Subcutaneous abdominal adipose tissue (tissue), 5 donors: ENCODE results near the gene ZNF839.
A peak's percentile ranks its signal among the peaks of the same experiment; 100 is the strongest.
"Not testable (repeated sequence)": the region's sequence is repeated elsewhere in the genome, so short reads cannot be mapped to it uniquely, and the experiment has no call there.

Experiments
- H3K27ac ChIP-seq: one replicate; pipeline ENCODE4 v1.7.0; 2013; ENCODE audit warnings: low read depth, mild to moderate bottlenecking, inconsistent platforms, low read length, moderate library complexity
- H3K27me3 ChIP-seq, 5 donors: one replicate each; pipeline ENCODE4 v1.7.0; 2013; ENCODE audit warnings: low read length in 5 of 5, inconsistent platforms in 1 of 5; ENCODE audit not compliant: control insufficient read depth in 5 of 5, insufficient read depth in 4 of 5
- H3K36me3 ChIP-seq, 5 donors: one replicate each; pipeline ENCODE4 v1.7.0; 2013; ENCODE audit warnings: low read length in 5 of 5; ENCODE audit not compliant: control insufficient read depth in 5 of 5, insufficient read depth in 5 of 5
- H3K4me1 ChIP-seq, 5 donors: one replicate each; pipeline ENCODE4 v1.7.0; 2013; ENCODE audit warnings: low read length in 5 of 5, mild to moderate bottlenecking in 3 of 5, moderate library complexity in 1 of 5; ENCODE audit not compliant: control insufficient read depth in 5 of 5, insufficient read depth in 5 of 5
- H3K4me3 ChIP-seq, 5 donors: one replicate each; pipeline ENCODE4 v1.7.0; 2013; ENCODE audit warnings: low read length in 5 of 5, low read depth in 1 of 5
- H3K9ac ChIP-seq, 5 donors: one replicate each; pipeline ENCODE4 v1.7.0; 2013; ENCODE audit warnings: low read length in 5 of 5, mild to moderate bottlenecking in 4 of 5, moderate library complexity in 3 of 5
- H3K9me3 ChIP-seq, 5 donors: one replicate each; pipeline ENCODE4 v1.7.0; 2013; ENCODE audit warnings: low read length in 5 of 5; ENCODE audit not compliant: control insufficient read depth in 5 of 5
- donor health status: healthy.
- donor health status: healthy.
- donor health status: healthy.
- donor health status: healthy.
- donor health status: healthy.

ZNF839 gene

GRCh38 chr14:102283631-102284129 lies 35.9 kb upstream of the ZNF839 start:
- Histone ChIP-seq H3K4me3 (no peak overlapping the region), H3K36me3 (peaks cover 3 to 16% (median 8%) of the 10 kb centered on the region in 5 donors), H3K27ac (no peak overlapping the region), H3K4me1 (peaks cover 0 to 8% (median 0%) of the 10 kb centered on the region in 5 donors), H3K27me3 (no peaks in the 10 kb centered on the region), H3K9me3 (no peaks in the 10 kb centered on the region), H3K9ac (no peak overlapping the region)

GRCh38 chr14:102285106-102285505 lies 34.4 kb upstream of the ZNF839 start:
- H3K9me3 ChIP-seq = no peaks in the 10 kb centered on the region
- no peak overlapping the region for H3K9ac ChIP-seq
- H3K4me3 ChIP-seq = no peak overlapping the region
- H3K4me1 ChIP-seq = peaks cover 0 to 8% (median 0%) of the 10 kb centered on the region in 5 donors
- peaks cover under 1 to 9% (median 6%) of the 10 kb centered on the region in 5 donors for H3K36me3 ChIP-seq
- no peak overlapping the region for H3K27ac ChIP-seq
- H3K27me3 ChIP-seq = no peaks in the 10 kb centered on the region

GRCh38 chr14:102288139-102288538 lies 31.4 kb upstream of the ZNF839 start:
- H3K4me1 ChIP-seq = peaks cover 0 to 8% (median 0%) of the 10 kb centered on the region in 5 donors
- no peak overlapping the region for H3K4me3 ChIP-seq
- H3K9me3 ChIP-seq = no peaks in the 10 kb centered on the region
- no peak overlapping the region for H3K27ac ChIP-seq
- H3K9ac ChIP-seq = no peak overlapping the region
- H3K27me3 ChIP-seq = no peaks in the 10 kb centered on the region
- H3K36me3 ChIP-seq = peaks cover 0 to 3% (median 0%) of the 10 kb centered on the region in 5 donors

GRCh38 chr14:102292441-102292840 lies 27.1 kb upstream of the ZNF839 start:
- Histone ChIP-seq H3K9ac (no peak overlapping the region), H3K4me3 (no peak overlapping the region), H3K4me1 (peaks cover 0 to 5% (median 2%) of the 10 kb centered on the region in 5 donors), H3K9me3 (no peaks in the 10 kb centered on the region), H3K36me3 (peaks cover 0 to 3% (median 0%) of the 10 kb centered on the region in 5 donors), H3K27ac (no peak overlapping the region), H3K27me3 (no peaks in the 10 kb centered on the region)

- Histone ChIP-seq H3K9ac (no peak overlapping the region), H3K4me3 (no peak overlapping the region), H3K27me3 (no peaks in the 10 kb centered on the region), H3K4me1 (peaks cover 0 to 5% (median 2%) of the 10 kb centered on the region in 5 donors), H3K27ac (peak overlapping the region; percentile 52), H3K36me3 (no peaks in the 10 kb centered on the region), H3K9me3 (no peaks in the 10 kb centered on the region)
Measured at GRCh38 chr14:102293781-102294180, 25.8 kb upstream of the ZNF839 start.

- Histone ChIP-seq H3K9ac (peak overlapping the region in 1 of 5 donors; percentile 15), H3K4me3 (no peak overlapping the region), H3K4me1 (peaks cover 0 to 5% (median 2%) of the 10 kb centered on the region in 5 donors), H3K27me3 (no peaks in the 10 kb centered on the region), H3K27ac (peak overlapping the region; percentile 52), H3K36me3 (no peaks in the 10 kb centered on the region), H3K9me3 (no peaks in the 10 kb centered on the region)
Measured at GRCh38 chr14:102295270-102295669, 24.3 kb upstream of the ZNF839 start.

GRCh38 chr14:102297436-102298170 lies 21.9 kb upstream of the ZNF839 start:
- H3K36me3 ChIP-seq = no peaks in the 10 kb centered on the region
- H3K4me1 ChIP-seq = peaks cover 0 to 5% (median 2%) of the 10 kb centered on the region in 5 donors
- H3K4me3 ChIP-seq = no peak overlapping the region
- no peak overlapping the region for H3K27ac ChIP-seq
- no peaks in the 10 kb centered on the region for H3K27me3 ChIP-seq
- H3K9ac ChIP-seq = no peak overlapping the region
- H3K9me3 ChIP-seq = no peaks in the 10 kb centered on the region

GRCh38 chr14:102298303-102299070 lies 21.1 kb upstream of the ZNF839 start:
- not testable (repeated sequence) for H3K9ac ChIP-seq, H3K27ac ChIP-seq, H3K4me3 ChIP-seq, H3K4me1 ChIP-seq, H3K9me3 ChIP-seq, H3K27me3 ChIP-seq, H3K36me3 ChIP-seq

GRCh38 chr14:102303664-102304063 lies 15.9 kb upstream of the ZNF839 start:
- Histone ChIP-seq H3K9ac (no peak overlapping the region), H3K27ac (no peak overlapping the region), H3K9me3 (no peaks in the 10 kb centered on the region), H3K36me3 (no peaks in the 10 kb centered on the region), H3K4me3 (no peak overlapping the region), H3K4me1 (peaks cover 0 to 7% (median 5%) of the 10 kb centered on the region in 5 donors), H3K27me3 (no peaks in the 10 kb centered on the region)
